AG08396 (cell line): ENCODE results near the gene KCNA10.

Source experiments
- DNase-seq: peaks from one replicate; pipeline ENCODE4 v3.0.0; 2012; ENCODE audit warnings: low spot score, mixed read lengths

Gene KCNA10

DNA sequence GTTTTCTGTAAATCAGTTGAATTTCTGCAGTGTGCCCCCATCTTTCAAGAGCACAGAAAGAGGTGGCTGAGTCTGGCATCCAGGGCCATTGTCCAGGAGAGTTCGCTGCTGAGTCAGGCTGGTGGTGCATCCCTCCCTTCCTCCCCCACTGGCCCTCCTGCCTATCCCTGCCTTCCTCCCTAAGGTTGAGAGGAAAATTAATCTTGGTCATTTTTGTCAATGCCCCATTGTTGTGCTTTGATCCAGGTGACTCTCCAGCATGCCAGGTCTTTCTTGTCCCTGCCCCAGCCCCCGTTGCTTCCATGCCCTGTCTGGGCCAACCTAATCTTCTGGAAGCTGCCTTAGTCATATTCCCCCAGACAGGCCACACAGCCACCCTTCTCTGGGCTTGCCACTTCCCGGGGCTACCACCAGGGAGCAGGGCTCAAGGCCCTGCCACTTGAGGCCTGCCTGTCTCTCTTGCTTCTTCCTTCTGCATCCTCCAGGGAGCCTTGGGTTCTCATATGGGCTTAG, 41.5 kb downstream of the KCNA10 start:
- DNase-seq, result peak; percentile 37

DNA sequence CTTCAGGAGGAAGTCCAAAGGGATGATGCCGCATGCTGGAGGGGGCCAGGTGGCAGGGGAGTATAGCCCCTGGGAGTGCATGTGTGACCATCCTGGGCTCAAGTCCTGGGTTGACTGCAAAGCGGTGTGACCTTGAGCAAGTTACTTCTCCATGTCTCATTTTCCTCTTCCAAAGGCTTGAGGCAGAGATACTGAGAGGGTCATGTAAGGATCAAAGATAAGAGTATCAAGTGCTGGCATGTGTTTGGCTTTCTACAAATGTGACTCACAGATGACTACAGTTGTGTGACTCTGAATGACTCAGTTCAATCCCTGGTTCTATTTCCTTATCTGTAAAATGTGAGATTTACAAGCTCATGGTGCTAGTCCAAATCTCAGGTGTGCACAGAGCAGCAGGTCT, 41.9 kb downstream of the KCNA10 start:
- DNase-seq, result peak; percentile 63

DNA sequence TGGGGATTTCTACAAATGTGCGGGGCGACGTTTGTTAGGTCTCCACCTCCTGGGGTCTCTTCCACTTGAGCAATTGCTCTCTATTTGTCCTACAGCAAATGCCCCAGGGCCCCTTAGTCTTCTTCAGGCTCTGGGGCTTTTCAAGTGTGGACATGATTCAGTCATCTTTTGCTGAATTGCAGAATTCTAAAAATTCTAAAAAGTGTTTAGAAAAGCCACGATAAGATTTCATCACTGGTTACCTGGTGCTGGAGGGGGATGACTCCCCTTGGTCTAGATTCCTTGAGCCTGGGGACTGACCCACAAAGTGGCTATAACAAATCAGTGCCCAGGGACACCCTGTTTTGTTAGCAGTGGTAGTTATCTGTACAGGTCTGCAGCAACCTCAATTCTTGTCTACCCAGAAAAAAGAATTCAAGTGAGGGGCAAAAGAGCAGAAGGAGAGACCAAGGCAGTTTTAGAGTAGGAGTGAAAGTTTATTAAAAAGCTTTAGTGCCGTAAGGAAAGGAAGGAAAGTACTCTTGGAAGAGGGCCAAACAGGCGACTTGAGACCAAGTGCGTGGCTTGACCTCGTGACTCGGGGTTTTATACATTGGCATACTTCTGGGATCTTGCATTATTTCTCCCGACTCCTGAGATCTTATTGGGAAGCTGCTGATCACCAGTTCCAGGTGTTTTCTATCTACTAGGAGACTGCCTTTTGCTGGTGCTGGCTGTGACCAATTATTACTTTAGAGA, 42.8 kb downstream of the KCNA10 start:
- DNase-seq, result no peak

DNA sequence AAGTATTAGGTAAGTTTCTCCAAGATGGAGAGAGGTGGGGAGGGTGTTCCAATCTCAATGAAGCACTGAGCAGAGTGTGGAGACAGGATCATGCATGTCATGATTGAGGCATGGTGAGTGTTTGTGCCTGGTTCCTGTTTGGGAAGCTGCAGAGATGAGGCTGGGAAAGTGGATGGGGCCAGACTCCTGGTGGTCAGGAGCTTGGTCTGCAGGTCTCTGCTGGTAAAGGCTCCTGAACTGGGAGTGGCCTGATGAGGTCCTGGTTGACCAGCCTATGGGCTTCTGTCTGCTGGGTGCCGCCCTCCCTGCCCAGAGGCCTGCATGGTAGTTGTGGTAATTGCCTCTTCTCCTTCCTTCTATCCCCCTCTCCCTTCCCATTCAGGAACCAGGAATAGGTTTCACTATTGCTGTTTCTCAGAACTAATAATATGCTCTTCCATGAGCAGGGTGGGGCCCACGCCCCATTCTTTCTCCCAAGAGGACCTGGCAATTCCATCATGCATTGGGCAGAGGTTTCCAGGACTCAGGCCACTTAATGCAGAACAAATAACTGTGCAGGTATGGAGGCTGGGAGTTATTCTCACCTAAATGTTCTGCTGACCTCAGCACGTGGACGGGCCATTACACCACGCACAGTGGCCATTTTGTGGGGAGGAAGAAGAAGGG, 43.5 kb downstream of the KCNA10 start:
- DNase-seq, result no peak

DNA sequence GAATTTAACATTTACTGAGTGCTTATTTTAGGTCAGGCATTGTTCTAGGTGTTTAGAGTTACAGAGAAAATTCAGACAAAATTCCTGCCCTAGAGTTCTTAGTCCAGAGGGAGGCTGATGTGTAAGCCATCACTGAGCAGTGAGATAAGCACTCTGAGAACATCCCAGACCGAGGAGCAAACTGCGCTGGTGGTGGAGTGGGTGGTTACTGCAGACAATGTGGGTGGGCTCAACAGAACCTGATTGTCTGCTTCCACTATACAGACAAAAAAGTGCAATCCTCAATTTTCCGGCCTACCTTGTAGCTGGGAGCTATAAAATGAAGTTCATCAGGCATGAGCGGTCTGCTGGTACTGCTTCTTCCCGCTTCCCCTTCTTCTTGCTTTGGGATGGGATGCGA, 44.5 kb downstream of the KCNA10 start:
- no peak for DNase-seq

DNA sequence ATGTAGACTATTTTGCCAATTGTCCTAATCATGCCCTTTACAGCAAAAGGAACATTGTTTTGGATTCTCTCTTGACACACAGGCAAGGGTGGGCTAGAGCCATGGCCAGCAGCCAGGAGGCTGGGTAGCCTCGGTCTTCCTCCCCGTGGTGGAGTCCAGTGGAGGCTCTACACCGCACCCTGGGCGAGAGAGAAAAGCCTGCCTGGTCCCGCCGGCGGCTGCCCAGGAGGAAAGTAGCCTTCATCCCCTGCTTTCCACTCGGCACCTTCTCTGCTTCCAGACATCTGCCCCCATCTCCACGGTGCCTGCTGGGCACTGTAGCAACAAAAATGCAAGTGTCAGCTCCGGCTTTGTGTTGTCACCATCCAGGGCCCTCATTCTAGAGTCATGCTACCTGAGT, 46.4 kb downstream of the KCNA10 start:
- DNase-seq, result no peak

DNA sequence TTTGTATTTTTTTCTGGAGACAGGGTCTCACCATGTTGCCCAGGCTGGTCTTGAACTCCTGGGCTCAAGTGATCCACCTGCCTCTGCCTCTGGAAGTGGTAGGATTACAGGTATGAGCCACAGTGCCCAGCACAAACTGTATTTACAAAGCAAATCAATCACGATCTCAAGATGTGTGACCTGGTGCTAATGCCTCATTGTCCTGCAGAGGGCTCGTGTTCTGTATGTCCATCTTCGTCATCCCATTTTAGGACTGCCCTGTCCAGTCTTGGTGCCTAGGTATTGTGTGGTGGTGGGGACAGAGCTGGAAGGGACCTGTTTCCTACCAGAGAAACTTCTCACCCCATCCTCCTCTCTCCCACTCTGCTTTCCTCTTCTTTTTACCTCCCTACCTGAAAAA, 47.8 kb downstream of the KCNA10 start:
- DNase-seq, result no peak
